HepG2 (cell line): Measurements from ENCODE around the gene KLF18. TPM values are rescaled to one million over a fixed set of nuclear protein-coding genes. Genes with fewer than 3 reads are reported as not detected.

Experiments
- ATAC-seq: fragments of 200-7000 bp; cut with Tn5 transposase; 3 replicates; pipeline ENCODE4 v1.9.1; 2020; ENCODE audit warnings: mild to moderate bottlenecking, moderate library complexity
- BruUV-seq: library from RNA; stranded (reverse); fragments of 400-500 nt; replicated peaks from 2 replicates; lab custom pipeline; 2021; lab: Mats Ljungman, UMichigan
- CTCF ChIA-PET: fragments of 300-600 bp; formaldehyde crosslinking; extraction: SDS; loops from one replicate; lab custom pipeline; 2021; ENCODE audit warnings: low total read pairs, inconsistent platforms, low intra/inter-chr PET ratio; lab: Yijun Ruan, JAX
- POLR2A ChIA-PET: fragments of 350-600 bp; sonication (Branson Sonifier 250); formaldehyde crosslinking; loops from one replicate; lab custom pipeline; 2020; ENCODE audit warnings: antibody characterized with exemption, inconsistent platforms; lab: Yijun Ruan, JAX
- DNase-seq: peaks from one replicate; pipeline ENCODE4 v3.0.0-alpha.2; 2015; ENCODE audit warnings: low spot score
- FAIRE-seq: peaks from 3 replicates; lab custom pipeline; 2011; peaks lifted over from hg19 to GRCh38; lab: Jason Lieb, UNC
- H2AFZ ChIP-seq: one replicate; pipeline ENCODE4 v1.6.1; 2011; ENCODE audit warnings: low read length, inconsistent platforms
- H3K27ac ChIP-seq: fragments of 300-600 bp; 3 replicates; pipeline ENCODE4 v1.8.0; 2011; ENCODE audit warnings: mixed run types, mild to moderate bottlenecking, mixed read lengths, low read length, inconsistent platforms; ENCODE audit not compliant: insufficient read depth; ENCODE audit errors: extremely low read length
- H3K27me3 ChIP-seq, 2 experiments: fragments of 200-600 bp in 1 of 2; 2 replicates in 1 of 2; 3 replicates in 1 of 2; pipeline versions ENCODE4 v1.6.0 to v1.8.0; 2011; ENCODE audit warnings: low read length in 2 of 2, mild to moderate bottlenecking in 2 of 2, moderate library complexity in 2 of 2, inconsistent platforms in 1 of 2; ENCODE audit not compliant: insufficient read depth in 2 of 2, control insufficient read depth in 1 of 2
- H3K36me3 ChIP-seq, 2 experiments: fragments of 200-600 bp in 1 of 2; replicated peaks in 1 of 2; 2 replicates in 1 of 2; 3 replicates in 1 of 2; pipeline versions ENCODE4 v1.5.1 to v1.8.0; 2011; ENCODE audit warnings: low read length in 2 of 2, inconsistent platforms in 1 of 2; ENCODE audit not compliant: insufficient read depth in 2 of 2, control insufficient read depth in 1 of 2
- H3K4me1 ChIP-seq: 2 replicates; pipeline ENCODE4 v1.5.1; 2012; ENCODE audit warnings: low read length, inconsistent platforms; ENCODE audit not compliant: insufficient read depth
- H3K4me2 ChIP-seq: 2 replicates; pipeline ENCODE4 v1.6.0; 2011; ENCODE audit warnings: low read depth, low read length, inconsistent platforms
- H3K4me3 ChIP-seq, 3 experiments: fragments of 200-600 bp in 1 of 3; sonication (generic), shearing (Covaris generic) in 1 of 3; replicated peaks in 1 of 3; 2 replicates each; pipeline ENCODE4 v1.5.1; 2011 to 2016; ENCODE audit warnings: low read length in 3 of 3, inconsistent platforms in 2 of 3, low read depth in 2 of 3, mild to moderate bottlenecking in 2 of 3, control low read depth in 1 of 3, mixed read lengths in 1 of 3; ENCODE audit not compliant: insufficient read depth in 1 of 3
- H3K79me2 ChIP-seq: one replicate; pipeline ENCODE4 v1.6.1; 2011; ENCODE audit warnings: low read length, inconsistent platforms; ENCODE audit not compliant: insufficient read depth
- H3K9ac ChIP-seq: 2 replicates; pipeline ENCODE4 v1.6.0; 2011; ENCODE audit warnings: mild to moderate bottlenecking, low read depth, low read length, inconsistent platforms; ENCODE audit not compliant: insufficient read depth
- H3K9me3 ChIP-seq: 2 replicates; pipeline ENCODE4 v1.5.1; 2012; ENCODE audit warnings: mild to moderate bottlenecking, low read length
- H4K20me1 ChIP-seq: 2 replicates; pipeline ENCODE4 v1.6.0; 2011; ENCODE audit warnings: inconsistent platforms, mild to moderate bottlenecking, low read length, moderate library complexity; ENCODE audit not compliant: insufficient read depth
- CENPX ChIP-seq: sonication (generic); formaldehyde crosslinking; IDR thresholded peaks from 2 replicates; pipeline ENCODE4 v1.9.0; 2021; ENCODE audit warnings: mild to moderate bottlenecking, missing genetic modification reagents, moderate library complexity
- ISL2 ChIP-seq: sonication (generic); formaldehyde crosslinking; IDR thresholded peaks from 2 replicates; pipeline ENCODE4 v1.5.0; 2020; ENCODE audit warnings: missing genetic modification reagents
- NR2C2 ChIP-seq: sonication (generic); formaldehyde crosslinking; IDR thresholded peaks from 2 replicates; pipeline ENCODE4 v1.4.0; 2020; ENCODE audit warnings: missing genetic modification reagents, mild to moderate bottlenecking, moderate library complexity, borderline replicate concordance
- RFXAP ChIP-seq: sonication (generic); formaldehyde crosslinking; IDR thresholded peaks from 2 replicates; pipeline ENCODE4 v1.4.0; 2020; ENCODE audit warnings: missing genetic modification reagents, borderline replicate concordance
- SIX1 ChIP-seq: sonication (generic); formaldehyde crosslinking; IDR thresholded peaks from 2 replicates; pipeline ENCODE4 v1.4.0; 2020; ENCODE audit warnings: missing genetic modification reagents, borderline replicate concordance
- ZNF557 ChIP-seq: sonication (generic); formaldehyde crosslinking; IDR thresholded peaks from 2 replicates; pipeline ENCODE4 v1.4.0; 2020; ENCODE audit warnings: missing genetic modification reagents
- WGBS: methylation state at CpG from one replicate; pipeline ENCODE4 v1.1.6; 2017; ENCODE audit warnings: low lambda C conversion rate; 5-methylcytosine and 5-hydroxymethylcytosine counted together
- in situ Hi-C: cut with HindIII; loops from 2 replicates; pipeline ENCODE4 v1.10.0; 2017; ENCODE audit warnings: low pct_unique_long_range_greater_than_20kb; ENCODE audit not compliant: extremely low pct_ligation_motif_present
- intact Hi-C: fragments of 100-400 bp; cut with micrococcal nuclease; formaldehyde crosslinking; loops from one replicate; pipeline ENCODE4 v1.10.0; 2022; ENCODE audit not compliant: unreplicated experiment
- polyA plus RNA-seq, 8 experiments: library from polyadenylated mRNA; depleted of rRNA in 3 of 8; stranded (reverse) in 7 of 8; unstranded in 1 of 8; fragments of >200 nt; fragmentation: Illumina TruSeq in 4 of 8; extraction: Trizol in 4 of 8; gene quantifications; 2 replicates each; pipeline versions ENCODE4 v1.2.1 to v1.2.3, GENCODE V29; 2011 to 2016; ENCODE audit warnings: low read depth in 4 of 8, missing spikeins in 1 of 8, mixed read lengths in 1 of 8; ENCODE audit not compliant: insufficient read depth in 1 of 8
- total RNA-seq, 5 experiments: library from RNA; depleted of rRNA; stranded (reverse); fragments of >200 nt; fragmentation: Illumina TruSeq; extraction: Trizol; gene quantifications; 2 replicates each; pipeline ENCODE4 v1.2.3, GENCODE V29; 2016; ENCODE audit warnings: low read depth in 1 of 5
- TF ChIP-seq, protein P1 (sequence below): sonication (generic); formaldehyde crosslinking; IDR thresholded peaks from 2 replicates; pipeline ENCODE4 v1.5.1; 2020; ENCODE audit warnings: mild to moderate bottlenecking, missing genetic modification reagents, moderate library complexity
- TF ChIP-seq, protein P2 (sequence below): sonication (generic); formaldehyde crosslinking; IDR thresholded peaks from 2 replicates; pipeline ENCODE4 v1.4.0; 2020; ENCODE audit warnings: missing genetic modification reagents
- TF ChIP-seq, protein P3 (sequence below): sonication (generic); formaldehyde crosslinking; IDR thresholded peaks from 2 replicates; pipeline ENCODE4 v1.8.0; 2022; ENCODE audit warnings: missing genetic modification reagents, low read depth, mild to moderate bottlenecking, borderline replicate concordance
- TF ChIP-seq, protein P4 (sequence below): sonication (generic); formaldehyde crosslinking; IDR thresholded peaks from 2 replicates; pipeline ENCODE4 v1.5.0; 2020; ENCODE audit warnings: mild to moderate bottlenecking, missing genetic modification reagents

KLF18 gene
- total and polyA plus RNA-seq, 2 of the 13 experiments (the other 11 are each of a cell fraction or from before 2014, with no cell fraction given): not detected

DNA sequence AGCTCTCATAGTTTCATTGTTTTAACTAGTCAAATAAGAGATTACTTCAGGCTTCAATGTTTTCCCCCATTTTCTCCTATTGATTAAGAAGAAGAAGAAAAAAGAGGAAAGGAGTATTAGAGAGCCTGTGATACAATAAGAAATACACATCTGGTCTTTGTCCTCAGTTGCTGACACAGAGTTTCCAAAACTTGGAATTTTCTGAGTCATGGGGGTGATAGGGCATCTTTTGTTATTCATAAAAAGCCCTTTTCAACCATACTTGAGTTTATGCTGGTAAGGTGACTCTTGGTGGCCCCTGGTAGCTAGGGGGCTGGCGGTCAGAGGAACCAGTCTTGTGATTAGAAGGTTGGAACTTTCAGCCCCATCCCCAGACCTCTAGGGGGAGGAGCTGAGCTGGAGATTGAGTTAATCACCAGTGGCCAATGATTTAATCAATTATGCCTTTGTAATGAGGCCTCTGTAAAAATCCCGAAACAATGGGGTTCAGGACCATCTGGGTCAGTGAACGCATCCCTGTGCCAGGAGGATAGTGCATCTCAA lies 28.9 kb upstream of the KLF18 start:
- H3K4me1 ChIP-seq: no peaks in the 10 kb centered on the region
- H3K27ac ChIP-seq: no peak overlapping the region
- WGBS: 67% methylated on average over 1 of the region's 3 CpGs
- H3K36me3 ChIP-seq: no peaks in the 10 kb centered on the region
- no peak overlapping the region for H2AFZ ChIP-seq
- in situ Hi-C loops (no loop called here), intact Hi-C loops (no loop called here)
- no peak overlapping the region for H3K9ac ChIP-seq
- POLR2A ChIA-PET: no interaction called here
- no peak overlapping the region for H3K4me3 ChIP-seq
- no TSS peak for BruUV-seq
- H3K27me3 ChIP-seq: peaks cover 0 to 28% of the 10 kb centered on the region in 2 experiments; a peak in 2 of 5 replicates
- DNase-seq: no peak
- H3K4me2 ChIP-seq: no peak overlapping the region
- CTCF ChIA-PET: no interaction called here
- H4K20me1 ChIP-seq: no peaks in the 10 kb centered on the region
- H3K9me3 ChIP-seq: 0 out of 2 replicates have a peak, but pooled peaks cover 6% of the 10 kb centered on the region
- no peak for ATAC-seq
- no peaks in the 10 kb centered on the region for H3K79me2 ChIP-seq
- no peak for FAIRE-seq
- TF ChIP-seq ISL2 (no peak), CENPX (CRISPR knock-in tag) (no peak), SIX1 (CRISPR knock-in tag) (no peak), NR2C2 (CRISPR knock-in tag) (no peak), ZNF557 (no peak), RFXAP (CRISPR knock-in tag) (no peak)
- TF ChIP-seq, protein P1, sequence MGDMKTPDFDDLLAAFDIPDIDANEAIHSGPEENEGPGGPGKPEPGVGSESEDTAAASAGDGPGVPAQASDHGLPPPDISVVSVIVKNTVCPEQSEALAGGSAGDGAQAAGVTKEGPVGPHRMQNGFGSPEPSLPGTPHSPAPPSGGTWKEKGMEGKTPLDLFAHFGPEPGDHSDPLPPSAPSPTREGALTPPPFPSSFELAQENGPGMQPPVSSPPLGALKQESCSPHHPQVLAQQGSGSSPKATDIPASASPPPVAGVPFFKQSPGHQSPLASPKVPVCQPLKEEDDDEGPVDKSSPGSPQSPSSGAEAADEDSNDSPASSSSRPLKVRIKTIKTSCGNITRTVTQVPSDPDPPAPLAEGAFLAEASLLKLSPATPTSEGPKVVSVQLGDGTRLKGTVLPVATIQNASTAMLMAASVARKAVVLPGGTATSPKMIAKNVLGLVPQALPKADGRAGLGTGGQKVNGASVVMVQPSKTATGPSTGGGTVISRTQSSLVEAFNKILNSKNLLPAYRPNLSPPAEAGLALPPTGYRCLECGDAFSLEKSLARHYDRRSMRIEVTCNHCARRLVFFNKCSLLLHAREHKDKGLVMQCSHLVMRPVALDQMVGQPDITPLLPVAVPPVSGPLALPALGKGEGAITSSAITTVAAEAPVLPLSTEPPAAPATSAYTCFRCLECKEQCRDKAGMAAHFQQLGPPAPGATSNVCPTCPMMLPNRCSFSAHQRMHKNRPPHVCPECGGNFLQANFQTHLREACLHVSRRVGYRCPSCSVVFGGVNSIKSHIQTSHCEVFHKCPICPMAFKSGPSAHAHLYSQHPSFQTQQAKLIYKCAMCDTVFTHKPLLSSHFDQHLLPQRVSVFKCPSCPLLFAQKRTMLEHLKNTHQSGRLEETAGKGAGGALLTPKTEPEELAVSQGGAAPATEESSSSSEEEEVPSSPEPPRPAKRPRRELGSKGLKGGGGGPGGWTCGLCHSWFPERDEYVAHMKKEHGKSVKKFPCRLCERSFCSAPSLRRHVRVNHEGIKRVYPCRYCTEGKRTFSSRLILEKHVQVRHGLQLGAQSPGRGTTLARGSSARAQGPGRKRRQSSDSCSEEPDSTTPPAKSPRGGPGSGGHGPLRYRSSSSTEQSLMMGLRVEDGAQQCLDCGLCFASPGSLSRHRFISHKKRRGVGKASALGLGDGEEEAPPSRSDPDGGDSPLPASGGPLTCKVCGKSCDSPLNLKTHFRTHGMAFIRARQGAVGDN (CRISPR knock-in tag): no peak
- TF ChIP-seq, protein P2, sequence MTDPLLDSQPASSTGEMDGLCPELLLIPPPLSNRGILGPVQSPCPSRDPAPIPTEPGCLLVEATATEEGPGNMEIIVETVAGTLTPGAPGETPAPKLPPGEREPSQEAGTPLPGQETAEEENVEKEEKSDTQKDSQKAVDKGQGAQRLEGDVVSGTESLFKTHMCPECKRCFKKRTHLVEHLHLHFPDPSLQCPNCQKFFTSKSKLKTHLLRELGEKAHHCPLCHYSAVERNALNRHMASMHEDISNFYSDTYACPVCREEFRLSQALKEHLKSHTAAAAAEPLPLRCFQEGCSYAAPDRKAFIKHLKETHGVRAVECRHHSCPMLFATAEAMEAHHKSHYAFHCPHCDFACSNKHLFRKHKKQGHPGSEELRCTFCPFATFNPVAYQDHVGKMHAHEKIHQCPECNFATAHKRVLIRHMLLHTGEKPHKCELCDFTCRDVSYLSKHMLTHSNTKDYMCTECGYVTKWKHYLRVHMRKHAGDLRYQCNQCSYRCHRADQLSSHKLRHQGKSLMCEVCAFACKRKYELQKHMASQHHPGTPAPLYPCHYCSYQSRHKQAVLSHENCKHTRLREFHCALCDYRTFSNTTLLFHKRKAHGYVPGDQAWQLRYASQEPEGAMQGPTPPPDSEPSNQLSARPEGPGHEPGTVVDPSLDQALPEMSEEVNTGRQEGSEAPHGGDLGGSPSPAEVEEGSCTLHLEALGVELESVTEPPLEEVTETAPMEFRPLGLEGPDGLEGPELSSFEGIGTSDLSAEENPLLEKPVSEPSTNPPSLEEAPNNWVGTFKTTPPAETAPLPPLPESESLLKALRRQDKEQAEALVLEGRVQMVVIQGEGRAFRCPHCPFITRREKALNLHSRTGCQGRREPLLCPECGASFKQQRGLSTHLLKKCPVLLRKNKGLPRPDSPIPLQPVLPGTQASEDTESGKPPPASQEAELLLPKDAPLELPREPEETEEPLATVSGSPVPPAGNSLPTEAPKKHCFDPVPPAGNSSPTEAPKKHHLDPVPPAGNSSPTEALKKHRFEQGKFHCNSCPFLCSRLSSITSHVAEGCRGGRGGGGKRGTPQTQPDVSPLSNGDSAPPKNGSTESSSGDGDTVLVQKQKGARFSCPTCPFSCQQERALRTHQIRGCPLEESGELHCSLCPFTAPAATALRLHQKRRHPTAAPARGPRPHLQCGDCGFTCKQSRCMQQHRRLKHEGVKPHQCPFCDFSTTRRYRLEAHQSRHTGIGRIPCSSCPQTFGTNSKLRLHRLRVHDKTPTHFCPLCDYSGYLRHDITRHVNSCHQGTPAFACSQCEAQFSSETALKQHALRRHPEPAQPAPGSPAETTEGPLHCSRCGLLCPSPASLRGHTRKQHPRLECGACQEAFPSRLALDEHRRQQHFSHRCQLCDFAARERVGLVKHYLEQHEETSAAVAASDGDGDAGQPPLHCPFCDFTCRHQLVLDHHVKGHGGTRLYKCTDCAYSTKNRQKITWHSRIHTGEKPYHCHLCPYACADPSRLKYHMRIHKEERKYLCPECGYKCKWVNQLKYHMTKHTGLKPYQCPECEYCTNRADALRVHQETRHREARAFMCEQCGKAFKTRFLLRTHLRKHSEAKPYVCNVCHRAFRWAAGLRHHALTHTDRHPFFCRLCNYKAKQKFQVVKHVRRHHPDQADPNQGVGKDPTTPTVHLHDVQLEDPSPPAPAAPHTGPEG: no peak
- TF ChIP-seq, protein P3, sequence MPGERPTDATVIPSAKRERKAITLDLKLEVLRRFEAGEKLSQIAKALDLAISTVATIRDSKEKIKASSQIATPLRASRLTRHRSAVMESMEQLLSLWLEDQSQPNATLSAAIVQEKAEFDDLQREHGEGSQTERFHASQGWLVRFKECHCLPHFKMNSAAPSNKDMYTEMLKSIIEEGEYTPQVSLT: no peak
- TF ChIP-seq, protein P4, sequence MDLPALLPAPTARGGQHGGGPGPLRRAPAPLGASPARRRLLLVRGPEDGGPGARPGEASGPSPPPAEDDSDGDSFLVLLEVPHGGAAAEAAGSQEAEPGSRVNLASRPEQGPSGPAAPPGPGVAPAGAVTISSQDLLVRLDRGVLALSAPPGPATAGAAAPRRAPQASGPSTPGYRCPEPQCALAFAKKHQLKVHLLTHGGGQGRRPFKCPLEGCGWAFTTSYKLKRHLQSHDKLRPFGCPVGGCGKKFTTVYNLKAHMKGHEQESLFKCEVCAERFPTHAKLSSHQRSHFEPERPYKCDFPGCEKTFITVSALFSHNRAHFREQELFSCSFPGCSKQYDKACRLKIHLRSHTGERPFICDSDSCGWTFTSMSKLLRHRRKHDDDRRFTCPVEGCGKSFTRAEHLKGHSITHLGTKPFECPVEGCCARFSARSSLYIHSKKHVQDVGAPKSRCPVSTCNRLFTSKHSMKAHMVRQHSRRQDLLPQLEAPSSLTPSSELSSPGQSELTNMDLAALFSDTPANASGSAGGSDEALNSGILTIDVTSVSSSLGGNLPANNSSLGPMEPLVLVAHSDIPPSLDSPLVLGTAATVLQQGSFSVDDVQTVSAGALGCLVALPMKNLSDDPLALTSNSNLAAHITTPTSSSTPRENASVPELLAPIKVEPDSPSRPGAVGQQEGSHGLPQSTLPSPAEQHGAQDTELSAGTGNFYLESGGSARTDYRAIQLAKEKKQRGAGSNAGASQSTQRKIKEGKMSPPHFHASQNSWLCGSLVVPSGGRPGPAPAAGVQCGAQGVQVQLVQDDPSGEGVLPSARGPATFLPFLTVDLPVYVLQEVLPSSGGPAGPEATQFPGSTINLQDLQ (CRISPR knock-in tag): no peak
